Body of pancreas (tissue), 4 donors: Measurements from ENCODE around the gene ABCC1.

Source experiments
- POLR2A ChIP-seq, 3 donors: fragments of 450-650 bp; IDR thresholded peaks; one replicate each; pipeline ENCODE4 v1.6.1; 2016; ENCODE audit warnings: antibody characterized with exemption in 3 of 3, mild to moderate bottlenecking in 2 of 3
- TF ChIP-seq, protein P1 (sequence below), 7 experiments: fragments of 450-650 bp in 4 of 7; fragments of 200-600 bp in 3 of 7; sonication (generic) in 3 of 7; IDR thresholded peaks; one replicate each; pipeline ENCODE4 v1.5.1; 2016 to 2019; ENCODE audit warnings: antibody characterized with exemption in 7 of 7

GRCh38 chr16:16108759-16109158 lies 159.3 kb downstream of the ABCC1 start:
- TF ChIP-seq, protein P1, sequence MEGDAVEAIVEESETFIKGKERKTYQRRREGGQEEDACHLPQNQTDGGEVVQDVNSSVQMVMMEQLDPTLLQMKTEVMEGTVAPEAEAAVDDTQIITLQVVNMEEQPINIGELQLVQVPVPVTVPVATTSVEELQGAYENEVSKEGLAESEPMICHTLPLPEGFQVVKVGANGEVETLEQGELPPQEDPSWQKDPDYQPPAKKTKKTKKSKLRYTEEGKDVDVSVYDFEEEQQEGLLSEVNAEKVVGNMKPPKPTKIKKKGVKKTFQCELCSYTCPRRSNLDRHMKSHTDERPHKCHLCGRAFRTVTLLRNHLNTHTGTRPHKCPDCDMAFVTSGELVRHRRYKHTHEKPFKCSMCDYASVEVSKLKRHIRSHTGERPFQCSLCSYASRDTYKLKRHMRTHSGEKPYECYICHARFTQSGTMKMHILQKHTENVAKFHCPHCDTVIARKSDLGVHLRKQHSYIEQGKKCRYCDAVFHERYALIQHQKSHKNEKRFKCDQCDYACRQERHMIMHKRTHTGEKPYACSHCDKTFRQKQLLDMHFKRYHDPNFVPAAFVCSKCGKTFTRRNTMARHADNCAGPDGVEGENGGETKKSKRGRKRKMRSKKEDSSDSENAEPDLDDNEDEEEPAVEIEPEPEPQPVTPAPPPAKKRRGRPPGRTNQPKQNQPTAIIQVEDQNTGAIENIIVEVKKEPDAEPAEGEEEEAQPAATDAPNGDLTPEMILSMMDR (IDR thresholded peaks at IDR 0.05) = no peak
- TF ChIP-seq POLR2A (IDR thresholded peaks at IDR 0.05) = no peak
